GM13977 (cell line): Measurements from ENCODE around the gene ADAM8.

ENCODE experiments used
- DNase-seq: peaks from one replicate; pipeline ENCODE4 v3.0.0; 2012; ENCODE audit warnings: low spot score
- CTCF ChIP-seq: IDR thresholded peaks from 2 replicates; pipeline ENCODE4 v1.5.1; 2012; ENCODE audit warnings: mild to moderate bottlenecking, control low read depth; ENCODE audit not compliant: insufficient read depth; ENCODE audit errors: extremely low read depth, missing control alignments
- in situ Hi-C: fragments of 300-500 bp; cut with MboI; formaldehyde crosslinking; loops from one replicate; pipeline ENCODE4 v1.12.0; 2022; ENCODE audit warnings: low sequenced_read_pairs, low pct_unique_long_range_greater_than_20kb, mixed read lengths, inconsistent platforms; ENCODE audit not compliant: unreplicated experiment

The ADAM8 gene

GRCh38 chr10:133243593-133243992, 33.1 kb downstream of the ADAM8 start:
- DNase-seq = no peak
- TF ChIP-seq CTCF = no peak
- in situ Hi-C loops = no loop called here

GRCh38 chr10:133242611-133243356, 33.9 kb downstream of the ADAM8 start:
- in situ Hi-C loops = no loop called here
- no peak for TF ChIP-seq CTCF
- no peak for DNase-seq

- DNase-seq = no peak
- in situ Hi-C loops = no loop called here
- no peak for TF ChIP-seq CTCF
These were observed 35.0 kb downstream of the ADAM8 start for GRCh38 chr10:133241501-133242205.

- no peak for TF ChIP-seq CTCF
- in situ Hi-C loops = no loop called here
- DNase-seq = no peak
These were observed 36.7 kb downstream of the ADAM8 start for GRCh38 chr10:133239990-133240389.

GRCh38 chr10:133238466-133238804, 38.2 kb downstream of the ADAM8 start:
- in situ Hi-C loops = no loop called here
- DNase-seq = no peak
- no peak for TF ChIP-seq CTCF

GRCh38 chr10:133237588-133238465, 38.8 kb downstream of the ADAM8 start, which contains the start of gene VENTX:
Gene VENTX, plus strand, starts transcription at chr10:133237855. Its CDS starts 60 bp downstream, at chr10:133237915.
- no peak for TF ChIP-seq CTCF
- in situ Hi-C loops = no loop called here
- DNase-seq = no peak
